Body of pancreas (tissue), 4 donors: ENCODE results near the gene ANAPC15. TPM values are rescaled to one million over a fixed set of nuclear protein-coding genes. Genes with fewer than 3 reads are reported as not detected.

ENCODE experiments used
- ATAC-seq: fragments of 150-250 bp; one replicate; pipeline ENCODE4 v1.9.1; 2016
- DNase-seq, 4 donors: peaks; one replicate each; pipeline ENCODE4 v3.0.0-alpha.2; 2019
- H3K27ac ChIP-seq, 4 donors: fragments of 200-600 bp; sonication (generic); 1 replicate in 3 of 4; 2 replicates in 1 of 4; pipeline versions ENCODE4 v1.5.1 to v1.6.1; 2016 to 2019; ENCODE audit warnings: mild to moderate bottlenecking in 1 of 4, mixed read lengths in 1 of 4, moderate library complexity in 1 of 4
- H3K27me3 ChIP-seq, 2 donors: fragments of 200-600 bp; sonication (generic); one replicate each; pipeline ENCODE4 v1.6.0; 2016; ENCODE audit warnings: mild to moderate bottlenecking in 1 of 2
- H3K36me3 ChIP-seq, 2 donors: fragments of 200-600 bp; sonication (generic); replicated peaks in 1 of 2; 2 replicates each; pipeline ENCODE4 v1.5.1; 2016; ENCODE audit warnings: low read depth in 2 of 2; ENCODE audit not compliant: insufficient read depth in 1 of 2
- H3K4me1 ChIP-seq: fragments of 200-600 bp; sonication (generic); one replicate; pipeline ENCODE4 v1.6.0; 2016
- H3K4me3 ChIP-seq, 2 donors: fragments of 200-600 bp; sonication (generic); 1 replicate in 1 of 2; 2 replicates in 1 of 2; pipeline ENCODE4 v1.5.1; 2016 to 2019
- H3K9me3 ChIP-seq, 3 donors: fragments of 200-600 bp; sonication (generic); 1 replicate in 2 of 3; 2 replicates in 1 of 3; pipeline ENCODE4 v1.5.1; 2016
- POLR2A ChIP-seq, 3 donors: fragments of 450-650 bp; IDR thresholded peaks; one replicate each; pipeline ENCODE4 v1.6.1; 2016; ENCODE audit warnings: antibody characterized with exemption in 3 of 3, mild to moderate bottlenecking in 2 of 3
- WGBS, 2 donors: methylation state at CpG; one replicate each; pipeline ENCODE4 v1.1.5; 2017; 5-methylcytosine and 5-hydroxymethylcytosine counted together
- intact Hi-C: fragments of 100-400 bp; cut with DNase I; formaldehyde crosslinking; loops from one replicate; pipeline ENCODE4 v1.15.1; 2023
- total RNA-seq, 2 donors: library from RNA; depleted of rRNA; stranded (reverse); fragments of >200 nt; gene quantifications; one replicate each; pipeline ENCODE4 v1.1.0, GENCODE V29; 2016
- TF ChIP-seq, protein P1 (sequence below), 7 experiments: fragments of 450-650 bp in 4 of 7; fragments of 200-600 bp in 3 of 7; sonication (generic) in 3 of 7; IDR thresholded peaks; one replicate each; pipeline ENCODE4 v1.5.1; 2016 to 2019; ENCODE audit warnings: antibody characterized with exemption in 7 of 7

The ANAPC15 gene
- total RNA-seq, 2 donors from 2014 or later: 14.2 to 22.1 TPM

DNA sequence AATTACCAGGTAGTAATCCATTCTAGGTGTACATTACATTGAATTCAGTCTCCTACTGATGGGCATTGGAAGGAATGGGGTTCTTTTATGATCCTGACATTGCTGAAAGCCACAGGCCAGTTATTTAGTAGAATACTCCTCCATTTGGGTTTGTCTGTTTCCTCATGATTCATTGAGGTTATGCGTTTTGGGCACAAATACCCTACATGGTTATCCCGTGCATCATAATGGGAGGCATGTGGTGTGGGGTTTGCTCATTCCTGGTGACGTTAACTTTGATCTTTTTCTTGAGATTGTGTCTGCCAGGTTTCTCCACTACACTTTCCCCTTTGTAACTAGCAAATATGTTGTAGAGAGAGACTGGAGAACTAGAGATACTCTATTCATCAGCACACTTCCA, 28.6 kb upstream of the ANAPC15 start:
- H3K4me1 ChIP-seq: peaks cover 3% of the 10 kb centered on the region
- intact Hi-C loops: no loop called here
- ATAC-seq: no peak
- no peak for TF ChIP-seq POLR2A (IDR thresholded peaks at IDR 0.05)
- TF ChIP-seq, protein P1, sequence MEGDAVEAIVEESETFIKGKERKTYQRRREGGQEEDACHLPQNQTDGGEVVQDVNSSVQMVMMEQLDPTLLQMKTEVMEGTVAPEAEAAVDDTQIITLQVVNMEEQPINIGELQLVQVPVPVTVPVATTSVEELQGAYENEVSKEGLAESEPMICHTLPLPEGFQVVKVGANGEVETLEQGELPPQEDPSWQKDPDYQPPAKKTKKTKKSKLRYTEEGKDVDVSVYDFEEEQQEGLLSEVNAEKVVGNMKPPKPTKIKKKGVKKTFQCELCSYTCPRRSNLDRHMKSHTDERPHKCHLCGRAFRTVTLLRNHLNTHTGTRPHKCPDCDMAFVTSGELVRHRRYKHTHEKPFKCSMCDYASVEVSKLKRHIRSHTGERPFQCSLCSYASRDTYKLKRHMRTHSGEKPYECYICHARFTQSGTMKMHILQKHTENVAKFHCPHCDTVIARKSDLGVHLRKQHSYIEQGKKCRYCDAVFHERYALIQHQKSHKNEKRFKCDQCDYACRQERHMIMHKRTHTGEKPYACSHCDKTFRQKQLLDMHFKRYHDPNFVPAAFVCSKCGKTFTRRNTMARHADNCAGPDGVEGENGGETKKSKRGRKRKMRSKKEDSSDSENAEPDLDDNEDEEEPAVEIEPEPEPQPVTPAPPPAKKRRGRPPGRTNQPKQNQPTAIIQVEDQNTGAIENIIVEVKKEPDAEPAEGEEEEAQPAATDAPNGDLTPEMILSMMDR (IDR thresholded peaks at IDR 0.05): no peak
- H3K9me3 ChIP-seq: no peaks in the 10 kb centered on the region
- H3K27me3 ChIP-seq: no peaks in the 10 kb centered on the region
- H3K27ac ChIP-seq: no peak overlapping the region
- DNase-seq: no peak
- H3K4me3 ChIP-seq: no peak overlapping the region
- H3K36me3 ChIP-seq: no peaks in the 10 kb centered on the region
- WGBS, 2 donors: 56 to 60% methylated on average over 3 of the region's 3 CpGs

DNA sequence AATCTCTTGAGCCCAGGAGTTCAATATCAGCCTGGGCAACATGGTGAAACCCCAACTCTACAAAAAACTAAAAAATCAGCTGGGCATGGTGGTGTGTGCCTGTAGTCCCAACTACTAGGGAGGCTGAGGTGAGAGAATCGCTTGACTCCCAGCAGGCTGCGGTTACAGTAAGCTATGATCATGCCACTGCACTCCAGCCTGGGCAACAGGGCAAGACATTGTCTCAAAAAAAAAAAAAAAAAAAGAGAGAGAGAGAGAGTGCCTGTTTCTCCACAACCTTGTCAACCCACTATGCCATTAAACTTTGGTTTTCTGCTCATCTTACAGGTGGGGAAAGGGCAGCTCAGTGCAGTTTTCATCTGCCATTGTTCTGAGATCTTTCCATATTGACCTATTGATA, 28.2 kb upstream of the ANAPC15 start:
- DNase-seq: no peak
- ATAC-seq: no peak
- no peaks in the 10 kb centered on the region for H3K9me3 ChIP-seq
- WGBS, 2 donors: 90 to 92% methylated on average over 2 of the region's 2 CpGs
- peaks cover 3% of the 10 kb centered on the region for H3K4me1 ChIP-seq
- H3K36me3 ChIP-seq: no peaks in the 10 kb centered on the region
- TF ChIP-seq POLR2A (IDR thresholded peaks at IDR 0.05): no peak
- TF ChIP-seq, protein P1 (IDR thresholded peaks at IDR 0.05): no peak
- intact Hi-C loops: no loop called here
- no peak overlapping the region for H3K27ac ChIP-seq
- no peak overlapping the region for H3K4me3 ChIP-seq
- H3K27me3 ChIP-seq: no peaks in the 10 kb centered on the region

DNA sequence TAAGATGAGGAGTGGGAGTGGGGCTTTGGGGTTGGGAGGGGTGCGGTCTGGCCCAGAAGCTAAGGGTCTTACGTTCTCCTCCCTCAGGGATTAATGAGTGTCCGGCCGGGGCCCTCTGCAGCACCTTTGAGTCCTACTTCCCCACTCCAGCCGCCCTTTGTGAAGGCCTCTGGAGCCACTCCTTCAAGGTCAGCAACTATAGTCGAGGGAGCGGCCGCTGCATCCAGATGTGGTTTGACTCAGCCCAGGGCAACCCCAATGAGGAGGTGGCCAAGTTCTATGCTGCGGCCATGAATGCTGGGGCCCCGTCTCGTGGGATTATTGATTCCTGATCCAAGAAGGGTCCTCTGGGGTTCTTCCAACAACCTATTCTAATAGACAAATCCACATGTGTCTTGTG, 27.0 kb upstream of the ANAPC15 start:
- no peaks in the 10 kb centered on the region for H3K27me3 ChIP-seq
- no peak overlapping the region for H3K27ac ChIP-seq
- H3K4me1 ChIP-seq: peaks cover 3% of the 10 kb centered on the region
- WGBS, 2 donors: 83 to 97% methylated on average over 6 to 11 of the region's 11 CpGs
- no peak overlapping the region for H3K4me3 ChIP-seq
- intact Hi-C loops: no loop called here
- H3K36me3 ChIP-seq: no peaks in the 10 kb centered on the region
- TF ChIP-seq, protein P1 (IDR thresholded peaks at IDR 0.05): no peak
- TF ChIP-seq POLR2A (IDR thresholded peaks at IDR 0.05): no peak
- no peak for DNase-seq
- H3K9me3 ChIP-seq: no peaks in the 10 kb centered on the region
- no peak for ATAC-seq

DNA sequence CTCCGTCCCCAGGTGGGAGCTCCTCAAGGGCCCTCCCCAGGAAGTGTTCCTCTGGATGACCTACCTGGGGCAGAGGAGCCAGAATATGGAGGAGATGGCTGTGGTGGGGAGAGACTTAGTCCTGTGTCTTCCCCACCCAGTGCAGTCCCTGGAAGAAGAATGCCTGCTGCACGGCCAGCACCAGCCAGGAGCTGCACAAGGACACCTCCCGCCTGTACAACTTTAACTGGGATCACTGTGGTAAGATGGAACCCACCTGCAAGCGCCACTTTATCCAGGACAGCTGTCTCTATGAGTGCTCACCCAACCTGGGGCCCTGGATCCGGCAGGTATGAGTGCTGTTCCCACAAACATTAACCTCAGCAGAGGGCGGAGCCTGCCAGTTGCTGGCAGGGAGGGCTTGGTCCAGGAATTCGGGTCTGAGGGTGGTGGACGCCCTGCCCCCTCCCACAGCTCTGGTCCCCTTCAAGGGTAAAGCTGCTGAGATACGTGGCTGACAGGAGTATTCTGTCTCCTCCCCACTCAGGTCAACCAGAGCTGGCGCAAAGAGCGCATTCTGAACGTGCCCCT, 26.4 kb upstream of the ANAPC15 start:
- Histone ChIP-seq H3K9me3 (no peaks in the 10 kb centered on the region), H3K27me3 (no peaks in the 10 kb centered on the region), H3K27ac (no peak overlapping the region), H3K4me1 (peaks cover 2% of the 10 kb centered on the region), H3K4me3 (no peak overlapping the region), H3K36me3 (no peaks in the 10 kb centered on the region)
- no peak for ATAC-seq
- TF ChIP-seq POLR2A (IDR thresholded peaks at IDR 0.05): no peak
- TF ChIP-seq, protein P1 (IDR thresholded peaks at IDR 0.05): no peak
- 59 to 62% methylated on average over 6 to 11 of the region's 12 CpGs for WGBS, 2 donors
- intact Hi-C loops: no loop called here
- DNase-seq: peak in 1 of 4 donors; percentile 15

DNA sequence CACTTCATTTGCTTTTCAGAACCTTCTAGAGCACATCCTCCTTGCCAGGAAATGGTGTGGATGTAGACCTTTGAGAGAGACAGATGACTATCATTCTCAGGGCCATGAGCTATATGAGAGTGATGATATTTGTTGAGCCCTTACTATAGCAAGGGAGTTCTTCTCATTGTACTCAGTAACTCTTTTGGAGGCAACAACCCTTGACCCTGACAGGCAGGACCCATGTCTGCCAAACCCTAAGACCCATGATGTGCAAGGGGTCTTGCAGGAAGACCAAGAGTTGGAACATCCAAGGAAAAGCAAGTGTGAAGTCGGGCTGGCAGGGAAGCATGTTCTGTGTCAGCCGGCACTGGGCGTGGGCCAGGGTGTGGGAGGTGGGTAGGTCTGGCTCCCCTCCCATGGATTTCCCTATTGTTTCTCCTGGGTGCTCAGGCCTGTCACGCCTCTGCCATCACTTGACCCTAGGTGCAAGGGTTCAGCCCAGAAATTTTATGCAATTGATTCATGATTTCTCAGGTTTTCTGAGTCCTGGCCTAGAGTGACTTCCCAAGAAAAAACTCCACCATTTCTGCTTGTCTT, 24.3 kb upstream of the ANAPC15 start:
- 91 to 93% methylated on average over 4 of the region's 4 CpGs for WGBS, 2 donors
- ATAC-seq (no peak), DNase-seq (no peak)
- H3K36me3 ChIP-seq: no peaks in the 10 kb centered on the region
- H3K4me3 ChIP-seq: no peak overlapping the region
- H3K27me3 ChIP-seq: no peaks in the 10 kb centered on the region
- TF ChIP-seq, protein P1 (IDR thresholded peaks at IDR 0.05): no peak
- TF ChIP-seq POLR2A (IDR thresholded peaks at IDR 0.05): no peak
- H3K27ac ChIP-seq: no peak overlapping the region
- no peaks in the 10 kb centered on the region for H3K9me3 ChIP-seq
- H3K4me1 ChIP-seq: no peaks in the 10 kb centered on the region
- intact Hi-C loops: no loop called here
